K562 (cell line): Measurements from ENCODE around the gene IRGM.

Experiments used
- ARID2 ChIP-seq: fragments of 450-650 bp; IDR thresholded peaks from 2 replicates; pipeline ENCODE4 v1.6.1; 2017; ENCODE audit warnings: antibody characterized with exemption, mild to moderate bottlenecking
- CTCF ChIP-seq, 3 experiments: IDR thresholded peaks in 2 of 3; conservative IDR thresholded peaks in 1 of 3; 2 replicates each; pipeline ENCODE4 v1.5.1; 2011 to 2012; ENCODE audit warnings: low read length in 3 of 3, mild to moderate bottlenecking in 3 of 3, control low read depth in 2 of 3, improper control_type of control experiment in 1 of 3, inconsistent platforms in 1 of 3, low read depth in 1 of 3, mixed read lengths in 1 of 3, moderate library complexity in 1 of 3; ENCODE audit not compliant: insufficient read depth in 2 of 3
- EZH2 ChIP-seq: IDR thresholded peaks from 2 replicates; pipeline ENCODE4 v1.6.1; 2012; ENCODE audit warnings: low read depth, mild to moderate bottlenecking, inconsistent platforms, low read length, borderline replicate concordance
- FOXA3 ChIP-seq, 2 experiments: fragments of 450-650 bp in 1 of 2; sonication (generic) in 1 of 2; formaldehyde crosslinking; IDR thresholded peaks in 1 of 2; conservative IDR thresholded peaks in 1 of 2; 2 replicates each; pipeline versions ENCODE4 v1.4.0 to v1.8.0; 2020 to 2022; ENCODE audit warnings: mild to moderate bottlenecking in 2 of 2, missing genetic modification reagents in 1 of 2
- HDAC6 ChIP-seq: IDR thresholded peaks from 2 replicates; pipeline ENCODE4 v1.6.1; 2012; ENCODE audit warnings: low read depth, mild to moderate bottlenecking, control low read depth, inconsistent platforms, low read length, moderate library complexity
- KDM4B ChIP-seq, 2 experiments: fragments of 450-650 bp in 1 of 2; sonication (generic) in 1 of 2; IDR thresholded peaks; 2 replicates each; pipeline ENCODE4 v1.6.1; 2016 to 2017; ENCODE audit warnings: borderline replicate concordance in 2 of 2, antibody characterized with exemption in 1 of 2, low read depth in 1 of 2, mild to moderate bottlenecking in 1 of 2
- MYC ChIP-seq, 2 experiments: fragments of 250-450 bp in 1 of 2; sonication (Bioruptor Pico) in 1 of 2; IDR thresholded peaks; 2 replicates each; pipeline versions ENCODE4 v1.5.1 to v1.6.1; 2012 to 2021; ENCODE audit warnings: low read depth in 2 of 2, borderline replicate concordance in 1 of 2, improper control_type of control experiment in 1 of 2, low read length in 1 of 2, mild to moderate bottlenecking in 1 of 2, moderate library complexity in 1 of 2
- TAF1 ChIP-seq: IDR thresholded peaks from 2 replicates; pipeline ENCODE4 v1.6.1; 2011; ENCODE audit warnings: mild to moderate bottlenecking, low read length, moderate library complexity; ENCODE audit not compliant: insufficient read depth, control insufficient read depth, severe bottlenecking; ENCODE audit errors: extremely low read depth
- TAL1 ChIP-seq: fragments of 450-650 bp; IDR thresholded peaks from 2 replicates; pipeline ENCODE4 v1.6.1; 2016; ENCODE audit warnings: mild to moderate bottlenecking
- ZNF274 ChIP-seq: IDR thresholded peaks from 2 replicates; pipeline ENCODE4 v1.6.1; 2011; ENCODE audit warnings: low read depth, mild to moderate bottlenecking, low read length, moderate library complexity, borderline replicate concordance
- TF ChIP-seq, protein P1 (sequence below): fragments of 450-650 bp; IDR thresholded peaks from 2 replicates; pipeline ENCODE4 v1.6.1; 2016; ENCODE audit warnings: borderline replicate concordance

DNA sequence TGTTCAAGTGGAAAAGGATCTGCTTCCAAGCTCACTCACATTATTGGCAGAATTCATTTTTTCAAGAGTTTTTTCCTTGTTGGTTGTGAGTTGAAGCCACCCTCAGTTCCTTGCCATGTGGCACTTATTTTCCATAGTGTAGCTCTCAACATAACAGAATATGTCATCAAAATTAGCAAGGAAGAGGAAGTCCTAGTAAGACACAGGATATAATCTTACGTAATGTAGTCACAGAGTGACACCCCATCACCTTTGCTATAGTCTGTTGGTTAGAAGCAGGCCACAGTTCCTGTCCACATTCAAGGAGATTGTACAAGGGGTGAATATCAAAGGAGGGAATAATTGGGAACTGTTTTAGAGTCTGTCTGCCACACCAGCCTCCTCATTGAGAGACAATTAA, 15.7 kb downstream of the IRGM start:
- TF ChIP-seq CTCF (IDR thresholded peaks at IDR 0.05 in 2 of 3, conservative IDR thresholded peaks at IDR 0.05 in 1 of 3; ENCODE audit: insufficient read depth in 2 of 3, low read depth in 1 of 3, low read length in 3 of 3) (no peak), EZH2 (no peak), FOXA3 (CRISPR knock-in tag; conservative IDR thresholded peaks at IDR 0.05 in 1 of 2, IDR thresholded peaks at IDR 0.05 in 1 of 2) (no peak), MYC (IDR thresholded peaks at IDR 0.05; ENCODE audit: low read depth, low read length) (no peak), MYC (CRISPR knock-in tag; IDR thresholded peaks at IDR 0.05; ENCODE audit: borderline replicate concordance, low read depth) (no peak), TAF1 (no peak), ARID2 (no peak), KDM4B (IDR thresholded peaks at IDR 0.05; ENCODE audit: borderline replicate concordance in 2 of 2, low read depth in 1 of 2) (no peak), TAL1 (no peak), ZNF274 (no peak), HDAC6 (no peak)
- TF ChIP-seq, protein P1, sequence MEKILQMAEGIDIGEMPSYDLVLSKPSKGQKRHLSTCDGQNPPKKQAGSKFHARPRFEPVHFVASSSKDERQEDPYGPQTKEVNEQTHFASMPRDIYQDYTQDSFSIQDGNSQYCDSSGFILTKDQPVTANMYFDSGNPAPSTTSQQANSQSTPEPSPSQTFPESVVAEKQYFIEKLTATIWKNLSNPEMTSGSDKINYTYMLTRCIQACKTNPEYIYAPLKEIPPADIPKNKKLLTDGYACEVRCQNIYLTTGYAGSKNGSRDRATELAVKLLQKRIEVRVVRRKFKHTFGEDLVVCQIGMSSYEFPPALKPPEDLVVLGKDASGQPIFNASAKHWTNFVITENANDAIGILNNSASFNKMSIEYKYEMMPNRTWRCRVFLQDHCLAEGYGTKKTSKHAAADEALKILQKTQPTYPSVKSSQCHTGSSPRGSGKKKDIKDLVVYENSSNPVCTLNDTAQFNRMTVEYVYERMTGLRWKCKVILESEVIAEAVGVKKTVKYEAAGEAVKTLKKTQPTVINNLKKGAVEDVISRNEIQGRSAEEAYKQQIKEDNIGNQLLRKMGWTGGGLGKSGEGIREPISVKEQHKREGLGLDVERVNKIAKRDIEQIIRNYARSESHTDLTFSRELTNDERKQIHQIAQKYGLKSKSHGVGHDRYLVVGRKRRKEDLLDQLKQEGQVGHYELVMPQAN = no peak
